Liver (tissue), 9 donors: Measurements from ENCODE around the gene KCNK10. TPM values are rescaled to one million over a fixed set of nuclear protein-coding genes. Genes with fewer than 3 reads are reported as not detected.

Experiments
- DNase-seq: peaks from one replicate; pipeline ENCODE4 v3.0.0-alpha.2; 2017; ENCODE audit warnings: low spot score
- H3K27ac ChIP-seq, 2 donors: one replicate each; pipeline ENCODE4 v1.7.0; 2013; ENCODE audit warnings: inconsistent platforms in 2 of 2, low read length in 2 of 2, control low read depth in 1 of 2, low read depth in 1 of 2, mild to moderate bottlenecking in 1 of 2
- H3K27me3 ChIP-seq, 4 donors: one replicate each; pipeline versions ENCODE4 v1.6.1 to v1.7.0; 2013; ENCODE audit warnings: low read length in 3 of 4, inconsistent platforms in 1 of 4, mild to moderate bottlenecking in 1 of 4, moderate library complexity in 1 of 4; ENCODE audit not compliant: control insufficient read depth in 4 of 4, insufficient read depth in 4 of 4
- H3K36me3 ChIP-seq, 4 donors: one replicate each; pipeline versions ENCODE4 v1.6.1 to v1.7.0; 2013; ENCODE audit warnings: low read length in 3 of 4, mild to moderate bottlenecking in 3 of 4, low read depth in 1 of 4, moderate library complexity in 1 of 4; ENCODE audit not compliant: control insufficient read depth in 4 of 4, insufficient read depth in 3 of 4
- H3K4me1 ChIP-seq, 4 donors: one replicate each; pipeline versions ENCODE4 v1.6.1 to v1.7.0; 2013; ENCODE audit warnings: low read length in 3 of 4, mild to moderate bottlenecking in 3 of 4, moderate library complexity in 1 of 4; ENCODE audit not compliant: control insufficient read depth in 4 of 4, insufficient read depth in 4 of 4
- H3K4me3 ChIP-seq, 3 donors: one replicate each; pipeline versions ENCODE4 v1.6.1 to v1.7.0; 2013; ENCODE audit warnings: low read length in 3 of 3, control low read depth in 1 of 3, low read depth in 1 of 3, mild to moderate bottlenecking in 1 of 3
- H3K9ac ChIP-seq, 2 donors: one replicate each; pipeline ENCODE4 v1.7.0; 2013; ENCODE audit warnings: low read length in 2 of 2, mild to moderate bottlenecking in 2 of 2, moderate library complexity in 2 of 2, control low read depth in 1 of 2, low read depth in 1 of 2
- H3K9me3 ChIP-seq, 4 donors: one replicate each; pipeline versions ENCODE4 v1.6.1 to v1.7.0; 2013; ENCODE audit warnings: low read length in 3 of 4; ENCODE audit not compliant: control insufficient read depth in 4 of 4
- CTCF ChIP-seq: fragments of 150-350 bp; IDR thresholded peaks from 2 replicates; pipeline ENCODE4 v1.5.1; 2017; ENCODE audit warnings: improper control_type of control experiment, low read depth, low read length; ENCODE audit not compliant: missing input control
- EGR1 ChIP-seq, 2 donors: IDR thresholded peaks; 2 replicates each; pipeline ENCODE4 v1.6.1; 2016 to 2018; ENCODE audit warnings: antibody characterized with exemption in 2 of 2, low read depth in 2 of 2
- FOXA1 ChIP-seq: IDR thresholded peaks from 2 replicates; pipeline ENCODE4 v1.6.1; 2016; ENCODE audit warnings: antibody characterized with exemption
- FOXA2 ChIP-seq: IDR thresholded peaks from 2 replicates; pipeline ENCODE4 v1.6.1; 2016; ENCODE audit warnings: antibody characterized with exemption
- GABPA ChIP-seq, 2 donors: IDR thresholded peaks in 1 of 2; conservative IDR thresholded peaks in 1 of 2; 2 replicates each; pipeline ENCODE4 v1.6.1; 2016; ENCODE audit warnings: antibody characterized with exemption in 2 of 2, mild to moderate bottlenecking in 1 of 2, moderate library complexity in 1 of 2
- HNF4A ChIP-seq, 2 donors: conservative IDR thresholded peaks; 2 replicates each; pipeline ENCODE4 v1.6.1; 2016; ENCODE audit warnings: antibody characterized with exemption in 2 of 2, mild to moderate bottlenecking in 2 of 2
- HNF4G ChIP-seq: IDR thresholded peaks from 2 replicates; pipeline ENCODE4 v1.6.1; 2016; ENCODE audit warnings: antibody characterized with exemption
- JUND ChIP-seq, 2 donors: IDR thresholded peaks; 2 replicates each; pipeline ENCODE4 v1.6.1; 2016; ENCODE audit warnings: antibody characterized with exemption in 2 of 2
- MAX ChIP-seq: IDR thresholded peaks from 2 replicates; pipeline ENCODE4 v1.6.1; 2016; ENCODE audit warnings: antibody characterized with exemption
- NR2F2 ChIP-seq: IDR thresholded peaks from 2 replicates; pipeline ENCODE4 v1.6.1; 2016; ENCODE audit warnings: antibody characterized with exemption
- RAD21 ChIP-seq, 2 donors: IDR thresholded peaks; 2 replicates each; pipeline ENCODE4 v1.6.1; 2016; ENCODE audit warnings: antibody characterized with exemption in 2 of 2, mild to moderate bottlenecking in 2 of 2
- REST ChIP-seq: IDR thresholded peaks from 2 replicates; pipeline ENCODE4 v1.6.1; 2016; ENCODE audit warnings: antibody characterized with exemption, mild to moderate bottlenecking
- RXRA ChIP-seq, 2 donors: IDR thresholded peaks; 2 replicates each; pipeline ENCODE4 v1.6.1; 2017 to 2018; ENCODE audit warnings: antibody characterized with exemption in 2 of 2, mild to moderate bottlenecking in 1 of 2
- SP1 ChIP-seq: IDR thresholded peaks from 2 replicates; pipeline ENCODE4 v1.6.1; 2018; ENCODE audit warnings: antibody characterized with exemption, mild to moderate bottlenecking
- TAF1 ChIP-seq: conservative IDR thresholded peaks from 2 replicates; pipeline ENCODE4 v1.6.1; 2016; ENCODE audit warnings: antibody characterized with exemption, mild to moderate bottlenecking
- YY1 ChIP-seq: IDR thresholded peaks from 2 replicates; pipeline ENCODE4 v1.6.1; 2016; ENCODE audit warnings: antibody characterized with exemption, mild to moderate bottlenecking
- ZBTB33 ChIP-seq: IDR thresholded peaks from 2 replicates; pipeline ENCODE4 v1.6.1; 2016; ENCODE audit warnings: antibody characterized with exemption
- WGBS: extraction: QIAGEN DNeasy Blood & Tissue Kit; methylation state at CpG from one replicate; pipeline ENCODE4 v1.1.7; 2013; 5-methylcytosine and 5-hydroxymethylcytosine counted together
- polyA plus RNA-seq, 2 donors: library from polyadenylated mRNA; stranded (reverse) in 1 of 2; unstranded in 1 of 2; fragments of 200-250 nt in 1 of 2; fragments of >200 nt in 1 of 2; fragmentation: Nextera tagmentation in 1 of 2; extraction: Ambion mirVana in 1 of 2; gene quantifications; one replicate each; pipeline versions ENCODE4 v1.2.1 to v1.2.3, GENCODE V29; 2013 to 2015
- total RNA-seq, 2 donors: library from RNA; depleted of rRNA; stranded (reverse); fragments of >200 nt; gene quantifications; one replicate each; pipeline ENCODE4 v1.2.3, GENCODE V29; 2014
- donor health status: healthy.
- donor health status: healthy.
- donor health status: healthy.
- donor health status: healthy.
- donor health status: healthy.

KCNK10 gene
- total and polyA plus RNA-seq, 4 donors, result 0.05 TPM; not detected in 3

- 93% methylated on average over 3 of the region's 3 CpGs for WGBS
- no peak for DNase-seq
- Histone ChIP-seq H3K9me3 (peaks cover 0 to 2% (median 0%) of the 10 kb centered on the region in 4 donors), H3K4me1 (no peaks in the 10 kb centered on the region), H3K27me3 (no peaks in the 10 kb centered on the region), H3K27ac (no peak overlapping the region), H3K9ac (no peak overlapping the region), H3K36me3 (no peaks in the 10 kb centered on the region), H3K4me3 (no peak overlapping the region)
- TF ChIP-seq SP1 (no peak), HNF4A (conservative IDR thresholded peaks at IDR 0.05) (no peak), FOXA2 (no peak), FOXA1 (no peak), JUND (IDR thresholded peaks at IDR 0.05) (no peak), NR2F2 (no peak), MAX (no peak), EGR1 (IDR thresholded peaks at IDR 0.05; ENCODE audit: low read depth in 2 of 2) (no peak), ZBTB33 (no peak), RAD21 (IDR thresholded peaks at IDR 0.05) (no peak), REST (no peak), CTCF (no peak), RXRA (IDR thresholded peaks at IDR 0.05) (no peak), TAF1 (no peak), HNF4G (no peak), GABPA (IDR thresholded peaks at IDR 0.05 in 1 of 2, conservative IDR thresholded peaks at IDR 0.05 in 1 of 2) (no peak)
These were observed 33.1 kb downstream of the KCNK10 start for GRCh38 chr14:88289996-88290395.

GRCh38 chr14:88289234-88289633 lies 33.8 kb downstream of the KCNK10 start:
- Histone ChIP-seq H3K27ac (no peak overlapping the region), H3K27me3 (no peaks in the 10 kb centered on the region), H3K36me3 (no peaks in the 10 kb centered on the region), H3K4me3 (no peak overlapping the region), H3K4me1 (no peaks in the 10 kb centered on the region), H3K9ac (no peak overlapping the region), H3K9me3 (peaks cover 0 to 2% (median 0%) of the 10 kb centered on the region in 4 donors)
- DNase-seq, result no peak
- TF ChIP-seq FOXA1 (no peak), GABPA (IDR thresholded peaks at IDR 0.05 in 1 of 2, conservative IDR thresholded peaks at IDR 0.05 in 1 of 2) (no peak), ZBTB33 (no peak), EGR1 (IDR thresholded peaks at IDR 0.05; ENCODE audit: low read depth in 2 of 2) (no peak), MAX (no peak), JUND (IDR thresholded peaks at IDR 0.05) (peak in 1 of 2 donors; percentile 44), NR2F2 (no peak), CTCF (no peak), FOXA2 (no peak), SP1 (no peak), HNF4G (no peak), YY1 (peak; percentile 50), RAD21 (IDR thresholded peaks at IDR 0.05) (no peak)
